GM18517 (cell line): ENCODE data around the gene ATL3.
"Not testable (repeated sequence)": the region's sequence is repeated elsewhere in the genome, so short reads cannot be mapped to it uniquely, and the experiment has no call there.

ENCODE experiments used
- ATAC-seq: cut with Tn5 transposase; IDR thresholded peaks from one replicate; pipeline ENCODE4 v1.9.1; 2021; ENCODE audit warnings: mild to moderate bottlenecking, moderate library complexity; ENCODE audit not compliant: unreplicated experiment

The ATL3 gene

DNA sequence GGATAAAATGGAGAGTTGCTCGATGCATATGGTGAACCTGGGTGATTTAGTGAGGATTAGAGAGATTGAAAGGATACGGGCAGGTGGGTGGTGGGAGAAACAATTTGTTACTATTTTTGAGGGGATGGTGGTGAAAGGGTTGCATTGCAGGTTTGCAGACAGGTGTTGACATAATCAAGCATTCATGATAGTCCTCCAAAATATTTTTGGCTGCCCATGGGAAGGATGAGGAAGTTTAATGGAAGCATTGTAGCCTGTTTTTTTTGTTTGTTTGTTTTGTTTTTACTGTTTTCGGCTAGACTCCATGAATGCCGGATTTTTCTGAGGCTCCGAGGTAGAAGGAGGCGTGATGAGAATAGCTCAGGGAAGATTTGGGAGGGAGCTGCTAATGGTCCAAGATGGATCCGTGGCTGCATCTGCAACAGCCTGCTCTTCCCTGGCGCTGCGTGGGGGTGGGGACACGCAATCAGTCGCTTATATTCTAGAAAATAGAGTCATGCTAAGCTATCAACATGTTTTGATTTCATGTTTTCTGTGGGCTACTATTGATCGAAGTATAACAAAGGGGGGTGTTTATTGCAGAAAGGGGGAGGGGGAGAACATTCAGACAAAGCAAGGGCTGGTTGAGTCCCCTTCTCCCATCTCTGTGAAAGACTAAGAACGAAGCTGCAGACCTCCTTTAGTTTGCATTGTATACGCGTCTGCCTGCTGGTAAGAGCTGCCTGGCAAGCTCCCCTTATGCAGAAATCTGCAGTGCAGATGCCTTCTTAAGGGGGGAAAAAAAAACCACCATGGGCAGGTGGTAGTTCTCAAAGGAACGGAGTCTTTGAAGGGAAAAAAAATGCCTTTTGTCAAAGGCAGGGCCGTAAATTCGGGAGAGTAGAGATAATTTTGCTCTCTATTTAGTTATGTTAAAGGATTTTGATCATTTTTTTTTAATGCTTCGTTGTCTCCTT is 11.2 kb upstream of the ATL3 start:
- ATAC-seq = peak; percentile 13

GRCh38 chr11:63681321-63682065 is 10.3 kb upstream of the ATL3 start, which contains the start of gene RTN3:
Gene RTN3, plus strand, starts transcription at chr11:63681500. Its CDS starts 137 bp downstream, at chr11:63681637.
- ATAC-seq = peak; percentile 86

- no peak for ATAC-seq
Measured at GRCh38 chr11:63680834-63681320, 9.7 kb upstream of the ATL3 start.

DNA sequence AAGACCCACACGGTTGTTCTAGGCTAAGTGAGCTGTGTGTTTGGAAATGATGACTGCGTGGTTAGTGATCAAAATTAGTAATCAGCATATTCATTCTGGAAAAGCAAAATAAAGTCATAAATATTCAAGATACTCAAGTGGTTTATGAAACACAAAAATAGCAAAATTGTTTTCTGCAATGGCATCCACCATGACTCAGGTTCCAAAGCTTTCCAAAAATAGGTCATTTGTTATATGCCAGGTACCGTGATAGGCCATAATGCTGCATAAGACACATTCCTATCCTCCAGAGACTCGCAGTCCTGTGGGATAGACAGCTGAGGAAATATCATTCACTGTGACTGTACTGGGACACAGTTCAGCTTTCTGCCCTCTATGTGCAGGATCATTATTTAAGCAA is 2.4 kb upstream of the ATL3 start:
- ATAC-seq = no peak

GRCh38 chr11:63672936-63673539 is 1.9 kb upstream of the ATL3 start:
- ATAC-seq = no peak

DNA sequence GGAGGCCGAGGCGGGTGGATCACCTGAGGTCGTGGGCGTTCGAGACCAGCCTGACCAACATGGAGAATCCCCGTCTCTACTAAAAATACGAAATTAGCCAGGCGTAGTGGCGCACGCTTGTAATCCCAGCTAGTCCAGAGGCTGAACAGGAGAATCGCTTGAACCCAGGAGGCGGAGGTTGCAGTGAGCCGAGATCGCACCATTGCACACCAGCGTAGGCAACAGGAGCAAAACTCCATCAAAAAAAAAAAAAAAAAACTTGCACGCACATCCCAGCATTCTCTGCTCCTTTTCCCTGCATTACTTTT is 934 bp upstream of the ATL3 start:
- no peak for ATAC-seq

DNA sequence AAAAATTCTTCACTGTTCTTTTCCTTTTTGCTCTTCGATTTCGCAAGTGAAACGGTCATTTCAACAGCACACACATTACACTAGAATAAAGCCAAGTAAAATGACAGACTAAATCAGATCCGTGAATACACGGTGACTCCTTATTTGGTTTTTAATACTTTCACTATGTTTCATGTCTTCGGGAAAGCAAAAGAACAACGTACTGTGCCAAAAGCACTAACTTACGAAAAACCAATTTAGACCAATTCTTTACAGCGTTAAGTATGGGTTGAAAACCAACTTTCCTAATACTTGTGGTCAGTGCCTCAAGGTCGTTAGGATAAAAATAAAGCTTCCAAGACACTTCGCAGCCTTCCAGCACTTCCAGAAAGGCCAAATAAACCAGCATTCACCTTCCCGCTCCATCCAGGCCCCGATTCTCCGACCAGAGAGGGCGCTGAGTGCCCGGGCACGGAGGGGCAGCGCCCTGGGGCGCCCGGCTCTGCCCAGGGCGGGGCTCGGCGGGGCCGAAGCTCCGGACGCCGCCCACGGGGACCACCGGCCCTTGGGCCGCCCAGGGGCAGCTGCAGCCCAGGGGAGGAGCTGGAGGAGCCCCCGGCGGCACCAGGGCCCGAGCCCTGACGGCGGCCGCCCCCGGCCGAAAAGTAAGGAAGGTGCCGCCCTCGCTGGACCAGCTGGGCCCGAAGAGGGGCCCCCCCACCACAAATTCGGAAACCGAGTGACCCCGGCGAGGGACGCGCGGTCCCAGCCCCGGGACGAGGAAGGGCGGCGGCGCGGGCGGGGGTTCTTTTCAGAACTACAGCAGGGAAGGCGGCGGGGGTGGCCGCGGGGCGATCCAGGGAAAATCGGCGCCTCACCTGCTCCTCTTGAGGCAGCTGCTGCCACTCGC is 499 bp downstream of the ATL3 start:
- peak; percentile 17 for ATAC-seq

GRCh38 chr11:63670096-63670432 is 1.1 kb downstream of the ATL3 start:
- ATAC-seq = no peak

- no peak for ATAC-seq
Measured at GRCh38 chr11:63667995-63668795, 3.0 kb downstream of the ATL3 start.

DNA sequence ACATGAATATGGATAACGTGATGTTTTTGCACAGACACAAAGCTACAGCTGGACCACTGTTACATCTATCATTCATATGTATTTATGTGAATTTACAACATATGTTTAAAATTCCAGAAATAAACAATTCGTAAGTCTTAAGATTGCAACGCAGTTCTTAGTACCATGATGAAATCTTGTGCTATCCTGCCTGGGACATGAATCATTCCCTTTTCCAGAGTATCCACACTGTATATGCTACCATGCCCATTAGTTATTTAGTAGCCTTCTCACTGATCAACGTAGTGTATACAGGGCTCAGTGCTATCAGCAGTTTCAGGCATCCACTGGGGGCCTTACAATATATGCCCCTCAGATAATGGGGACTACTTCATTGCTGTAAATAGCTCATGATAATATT is 4.3 kb downstream of the ATL3 start:
- ATAC-seq = no peak

- ATAC-seq = no peak
Measured at GRCh38 chr11:63663809-63664208, 7.4 kb downstream of the ATL3 start.

DNA sequence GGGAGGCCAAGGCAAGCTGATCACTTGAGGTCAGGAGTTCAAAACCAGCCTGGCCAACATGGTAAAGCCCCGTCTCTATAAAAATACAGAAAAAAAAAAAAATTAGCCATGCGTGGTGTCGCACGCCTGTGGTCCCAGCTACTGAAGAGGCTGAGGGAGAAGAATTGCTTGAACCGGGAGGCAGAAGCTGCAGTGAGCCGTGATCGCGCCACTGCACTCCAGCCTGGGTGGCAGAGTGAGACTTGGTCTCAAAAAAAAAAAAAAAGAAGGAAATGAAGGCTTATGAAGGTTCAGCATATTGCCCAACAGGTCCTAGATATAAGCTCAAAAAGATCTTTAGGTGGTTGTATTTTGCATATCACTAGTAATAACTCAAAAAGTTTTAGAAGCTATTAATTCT is 10.2 kb downstream of the ATL3 start:
- no peak for ATAC-seq

GRCh38 chr11:63652671-63653070 is 18.5 kb downstream of the ATL3 start:
- no peak for ATAC-seq

DNA sequence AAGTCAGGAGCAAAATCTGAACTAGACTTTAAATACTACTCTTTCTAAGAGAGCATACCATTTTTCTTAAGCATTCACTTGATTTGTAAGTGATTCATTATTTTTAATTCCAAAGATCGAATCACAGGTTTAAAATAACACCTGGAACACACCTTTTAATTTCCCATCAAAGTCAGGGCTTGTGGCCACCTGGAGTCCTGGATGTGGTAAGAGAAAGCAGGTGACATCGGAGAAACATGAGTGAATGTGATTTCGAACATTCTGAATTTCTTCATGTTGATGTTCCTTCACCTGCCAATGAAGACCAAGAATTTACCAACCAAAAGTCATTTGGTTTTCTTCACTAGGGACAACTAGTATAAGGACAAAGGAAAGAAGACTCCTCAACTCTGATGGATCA is 28.0 kb downstream of the ATL3 start:
- ATAC-seq = no peak

GRCh38 chr11:63641727-63642126 is 29.4 kb downstream of the ATL3 start:
- no peak for ATAC-seq

DNA sequence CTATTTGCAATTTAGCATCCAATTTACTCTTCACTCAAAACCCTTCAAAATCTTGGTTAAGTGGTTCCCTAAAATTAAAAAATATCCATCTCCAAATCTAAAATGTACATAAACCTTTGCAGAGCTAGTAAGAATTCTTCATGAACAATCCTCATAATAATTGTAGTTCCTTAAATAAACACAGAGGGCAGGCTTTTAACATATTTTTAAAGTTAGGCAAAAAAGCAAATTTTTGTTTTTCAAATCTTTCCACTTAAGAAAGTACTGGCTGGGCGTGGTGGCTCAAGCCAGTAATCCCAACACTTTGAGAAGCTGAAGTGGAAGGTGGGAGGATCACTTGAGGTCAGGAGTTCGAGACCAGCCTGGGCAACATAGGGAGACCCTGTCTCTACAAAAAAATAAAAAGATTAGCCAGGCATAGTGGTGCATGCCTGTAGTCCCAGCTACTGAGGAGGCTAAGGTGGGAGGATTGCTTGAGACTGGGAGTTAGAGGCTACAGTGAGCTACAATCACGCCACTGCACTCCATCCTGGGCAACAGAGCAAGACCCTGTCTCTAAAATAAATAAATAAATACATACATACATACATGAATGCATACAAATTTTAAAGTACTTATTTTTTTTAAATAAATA is 31.9 kb downstream of the ATL3 start:
- no peak for ATAC-seq

DNA sequence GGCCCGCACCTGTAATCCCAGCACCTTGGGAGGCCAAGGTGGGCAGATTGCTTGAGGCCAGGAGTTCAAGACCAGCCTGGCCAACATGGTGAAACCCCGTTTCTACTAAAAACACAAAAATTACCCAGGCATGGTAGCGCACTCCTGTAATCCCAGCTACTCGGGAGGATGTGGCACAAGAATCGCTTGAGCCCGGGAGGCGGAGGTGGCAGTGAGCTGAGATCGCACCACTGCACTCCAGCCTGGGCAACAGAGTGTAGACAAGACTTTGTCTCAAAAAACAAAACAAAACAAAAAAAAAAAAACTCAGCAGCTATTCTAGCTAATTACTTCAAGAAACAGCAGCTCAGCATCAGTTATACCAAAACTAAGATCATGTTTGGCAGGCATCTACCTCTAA is 32.7 kb downstream of the ATL3 start:
- ATAC-seq = not testable (repeated sequence)

- ATAC-seq = no peak
Measured at GRCh38 chr11:63635762-63636465, 35.3 kb downstream of the ATL3 start.

DNA sequence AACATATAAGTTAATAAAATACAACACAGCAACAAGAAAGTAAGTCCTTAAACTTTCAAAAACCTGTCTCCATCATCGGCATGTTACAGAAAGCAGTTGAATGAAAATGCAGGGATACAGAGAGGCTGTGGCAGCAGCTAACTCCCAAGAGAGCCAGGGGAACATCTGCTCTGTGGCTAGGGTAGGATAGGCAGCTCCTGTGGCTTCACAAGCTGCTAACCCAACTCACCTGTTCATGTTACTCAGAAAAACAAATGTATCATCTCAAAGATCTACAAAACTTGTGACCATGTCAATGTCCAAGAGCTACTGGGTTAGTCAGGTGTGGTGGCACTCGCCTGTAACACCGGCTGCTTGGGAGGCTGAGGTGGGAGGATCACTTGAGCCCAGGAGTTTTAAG is 41.8 kb downstream of the ATL3 start:
- no peak for ATAC-seq
